Esophagus squamous epithelium (tissue), 4 donors: ENCODE data around the gene TRMT44.

ENCODE experiments used
- CTCF ChIP-seq, 6 experiments: fragments of 450-650 bp in 4 of 6; fragments of 200-600 bp in 2 of 6; sonication (generic) in 2 of 6; IDR thresholded peaks; one replicate each; pipeline ENCODE4 v1.5.1; 2016 to 2019; ENCODE audit warnings: antibody characterized with exemption in 6 of 6, mild to moderate bottlenecking in 4 of 6, moderate library complexity in 4 of 6
- POLR2A ChIP-seq, 4 donors: fragments of 450-650 bp; IDR thresholded peaks; one replicate each; pipeline ENCODE4 v1.6.1; 2017; ENCODE audit warnings: antibody characterized with exemption in 4 of 4, mild to moderate bottlenecking in 4 of 4, moderate library complexity in 3 of 4

- TF ChIP-seq CTCF (IDR thresholded peaks at IDR 0.05), result no peak
- no peak for TF ChIP-seq POLR2A (IDR thresholded peaks at IDR 0.05)
Measured at GRCh38 chr4:8494218-8494617, 53.6 kb downstream of the TRMT44 start.
